Amniotic epithelial cell (primary cell): ENCODE results near the gene LYPD5.
"Not testable (repeated sequence)": the region's sequence is repeated elsewhere in the genome, so short reads cannot be mapped to it uniquely, and the experiment has no call there.

Source experiments
- DNase-seq: peaks from one replicate; pipeline ENCODE4 v3.0.0-alpha.2; 2010; ENCODE audit warnings: low read depth

Gene LYPD5

GRCh38 chr19:43806401-43806800 is 4.2 kb upstream of the LYPD5 start:
- DNase-seq = not testable (repeated sequence)

- no peak for DNase-seq
These were observed 2.2 kb upstream of the LYPD5 start for GRCh38 chr19:43804432-43804831.

GRCh38 chr19:43799502-43800142 is 2.6 kb downstream of the LYPD5 start:
- no peak for DNase-seq

- DNase-seq = peak; percentile 11
These were observed 3.5 kb downstream of the LYPD5 start for GRCh38 chr19:43798546-43799409.

- DNase-seq = no peak
These were observed 4.2 kb downstream of the LYPD5 start for GRCh38 chr19:43798026-43798545.

- no peak for DNase-seq
These were observed 4.7 kb downstream of the LYPD5 start for GRCh38 chr19:43797556-43797955.

GRCh38 chr19:43797118-43797517 is 5.1 kb downstream of the LYPD5 start:
- no peak for DNase-seq

GRCh38 chr19:43790587-43790986 is 11.7 kb downstream of the LYPD5 start:
- no peak for DNase-seq

GRCh38 chr19:43789029-43789428 is 13.2 kb downstream of the LYPD5 start:
- DNase-seq = peak; percentile 58

- peak; percentile 15 for DNase-seq
These were observed 15.6 kb downstream of the LYPD5 start for GRCh38 chr19:43786665-43787064.

- DNase-seq = peak; percentile 61
These were observed 17.1 kb downstream of the LYPD5 start for GRCh38 chr19:43784981-43785808.

GRCh38 chr19:43784241-43784980 is 17.8 kb downstream of the LYPD5 start:
- DNase-seq = peak; percentile 80

- no peak for DNase-seq
These were observed 18.6 kb downstream of the LYPD5 start for GRCh38 chr19:43783636-43784035.

GRCh38 chr19:43782689-43783231 is 19.5 kb downstream of the LYPD5 start:
- DNase-seq = no peak

GRCh38 chr19:43782311-43782660 is 20.0 kb downstream of the LYPD5 start:
- DNase-seq = no peak

GRCh38 chr19:43781630-43782310 is 20.5 kb downstream of the LYPD5 start:
- DNase-seq = no peak

GRCh38 chr19:43780706-43781525 is 21.3 kb downstream of the LYPD5 start, which contains the start of gene KCNN4:
TSS of gene KCNN4 (minus strand) at chr19:43780973. CDS start at chr19:43780861, 112 bp downstream.
- DNase-seq = peak; percentile 66

- DNase-seq = no peak
These were observed 22.4 kb downstream of the LYPD5 start for GRCh38 chr19:43779820-43780219.

GRCh38 chr19:43779147-43779819 is 23.0 kb downstream of the LYPD5 start:
- DNase-seq = no peak
